ENCODE results near the gene CD247.

GRCh38 chr1:167488786-167489185 is 29.5 kb downstream of the CD247 start:
- TF ChIP-seq, protein P1, sequence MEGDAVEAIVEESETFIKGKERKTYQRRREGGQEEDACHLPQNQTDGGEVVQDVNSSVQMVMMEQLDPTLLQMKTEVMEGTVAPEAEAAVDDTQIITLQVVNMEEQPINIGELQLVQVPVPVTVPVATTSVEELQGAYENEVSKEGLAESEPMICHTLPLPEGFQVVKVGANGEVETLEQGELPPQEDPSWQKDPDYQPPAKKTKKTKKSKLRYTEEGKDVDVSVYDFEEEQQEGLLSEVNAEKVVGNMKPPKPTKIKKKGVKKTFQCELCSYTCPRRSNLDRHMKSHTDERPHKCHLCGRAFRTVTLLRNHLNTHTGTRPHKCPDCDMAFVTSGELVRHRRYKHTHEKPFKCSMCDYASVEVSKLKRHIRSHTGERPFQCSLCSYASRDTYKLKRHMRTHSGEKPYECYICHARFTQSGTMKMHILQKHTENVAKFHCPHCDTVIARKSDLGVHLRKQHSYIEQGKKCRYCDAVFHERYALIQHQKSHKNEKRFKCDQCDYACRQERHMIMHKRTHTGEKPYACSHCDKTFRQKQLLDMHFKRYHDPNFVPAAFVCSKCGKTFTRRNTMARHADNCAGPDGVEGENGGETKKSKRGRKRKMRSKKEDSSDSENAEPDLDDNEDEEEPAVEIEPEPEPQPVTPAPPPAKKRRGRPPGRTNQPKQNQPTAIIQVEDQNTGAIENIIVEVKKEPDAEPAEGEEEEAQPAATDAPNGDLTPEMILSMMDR (IDR thresholded peaks at IDR 0.05), result no peak
- TF ChIP-seq POLR2A (IDR thresholded peaks at IDR 0.05), result no peak

All from testis (tissue), 2 donors.